ENCODE data around the gene TRAK1.

TRAK1 gene

GRCh38 chr3:42067326-42067725 is 23.8 kb upstream of the TRAK1 start:
- peak; percentile 58 for DNase-seq (ENCODE audit: low read depth)

GRCh38 chr3:42068303-42069088 is 22.7 kb upstream of the TRAK1 start:
- no peak for DNase-seq (ENCODE audit: low read depth)

- no peak for DNase-seq (ENCODE audit: low read depth)
These were observed 21.1 kb upstream of the TRAK1 start for GRCh38 chr3:42070089-42070488.

- no peak for DNase-seq (ENCODE audit: low read depth)
These were observed 20.6 kb upstream of the TRAK1 start for GRCh38 chr3:42070524-42070923.

- DNase-seq (ENCODE audit: low read depth), result peak; percentile 18
These were observed 19.0 kb upstream of the TRAK1 start for GRCh38 chr3:42071904-42072812.

GRCh38 chr3:42072831-42073301 is 18.3 kb upstream of the TRAK1 start:
- DNase-seq (ENCODE audit: low read depth), result no peak

GRCh38 chr3:42077785-42078184 is 13.4 kb upstream of the TRAK1 start:
- no peak for DNase-seq (ENCODE audit: low read depth)

- no peak for DNase-seq (ENCODE audit: low read depth)
These were observed 12.5 kb upstream of the TRAK1 start for GRCh38 chr3:42078677-42079076.

GRCh38 chr3:42079701-42080452 is 11.3 kb upstream of the TRAK1 start:
- DNase-seq (ENCODE audit: low read depth), result no peak

GRCh38 chr3:42080453-42080872 is 10.7 kb upstream of the TRAK1 start:
- peak; percentile 59 for DNase-seq (ENCODE audit: low read depth)

GRCh38 chr3:42081838-42082473 is 9.2 kb upstream of the TRAK1 start:
- no peak for DNase-seq (ENCODE audit: low read depth)

GRCh38 chr3:42084586-42084985 is 6.6 kb upstream of the TRAK1 start:
- DNase-seq (ENCODE audit: low read depth), result no peak

GRCh38 chr3:42085641-42086376 is 5.3 kb upstream of the TRAK1 start:
- DNase-seq (ENCODE audit: low read depth), result no peak

- DNase-seq (ENCODE audit: low read depth), result no peak
These were observed 2.2 kb upstream of the TRAK1 start for GRCh38 chr3:42088803-42089530.

- DNase-seq (ENCODE audit: low read depth), result no peak
These were observed 849 bp downstream of the TRAK1 start for GRCh38 chr3:42092006-42092405.

- no peak for DNase-seq (ENCODE audit: low read depth)
These were observed 3.0 kb downstream of the TRAK1 start for GRCh38 chr3:42094128-42094527.

GRCh38 chr3:42094691-42095391 is 3.7 kb downstream of the TRAK1 start:
- no peak for DNase-seq (ENCODE audit: low read depth)

- no peak for DNase-seq (ENCODE audit: low read depth)
These were observed 4.4 kb downstream of the TRAK1 start for GRCh38 chr3:42095540-42095939.

- no peak for DNase-seq (ENCODE audit: low read depth)
These were observed 5.8 kb downstream of the TRAK1 start for GRCh38 chr3:42096796-42097565.

Measured in fibroblast of the conjunctiva (primary cell).